Ishikawa (cell line): ENCODE measurements around the gene CADPS.

ENCODE experiments used
- CEBPB ChIP-seq: IDR thresholded peaks from 2 replicates; pipeline ENCODE4 v1.6.1; 2012
- CREB1 ChIP-seq: IDR thresholded peaks from 2 replicates; pipeline ENCODE4 v1.6.1; 2012; ENCODE audit warnings: low read depth
- EGR1 ChIP-seq: IDR thresholded peaks from 2 replicates; pipeline ENCODE4 v1.6.1; 2012
- EP300 ChIP-seq: IDR thresholded peaks from 2 replicates; pipeline ENCODE4 v1.6.1; 2012; ENCODE audit warnings: borderline replicate concordance
- RAD21 ChIP-seq: IDR thresholded peaks from 2 replicates; pipeline ENCODE4 v1.6.1; 2012; ENCODE audit warnings: low read depth
- REST ChIP-seq: IDR thresholded peaks from 2 replicates; pipeline ENCODE4 v1.6.1; 2012; ENCODE audit warnings: low read depth, mild to moderate bottlenecking
- TEAD4 ChIP-seq: IDR thresholded peaks from 2 replicates; pipeline ENCODE4 v1.6.1; 2012
- YY1 ChIP-seq: IDR thresholded peaks from 2 replicates; pipeline ENCODE4 v1.6.1; 2012; ENCODE audit warnings: low read depth

DNA sequence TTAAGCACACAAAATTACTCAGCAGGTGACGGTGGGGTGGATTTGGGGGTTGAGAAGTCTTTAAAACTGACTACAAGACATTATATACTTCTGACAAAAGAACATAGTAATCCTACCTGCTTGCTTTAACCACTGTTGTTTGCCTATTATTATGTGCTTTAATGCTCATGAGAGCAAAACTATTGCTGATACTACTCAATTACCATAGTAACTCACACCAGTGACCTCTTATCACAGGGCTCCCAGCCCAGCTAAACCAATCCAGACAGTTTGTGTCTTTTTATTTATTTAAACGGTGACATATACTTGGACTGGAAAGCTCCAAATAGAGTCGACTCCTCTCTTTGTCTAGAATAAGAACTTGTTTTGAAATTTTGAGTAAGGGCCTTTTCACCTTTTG, 459.1 kb downstream of the CADPS start:
- TF ChIP-seq EGR1 (no peak), TEAD4 (no peak), EP300 (no peak), RAD21 (no peak), REST (no peak), YY1 (no peak), CREB1 (no peak), CEBPB (no peak)
